OCI-LY3 (cell line): ENCODE measurements around the gene LINS1.

ENCODE experiments used
- H2AFZ ChIP-seq: fragments of 200-600, 300-600 bp; shearing (Covaris generic); 2 replicates; pipeline ENCODE4 v1.6.0; 2014; ENCODE audit warnings: antibody characterized with exemption, low read depth, low read length
- H3K27ac ChIP-seq: fragments of 200-600, 300-600 bp; sonication (generic); 2 replicates; pipeline ENCODE4 v1.5.1; 2014; ENCODE audit warnings: mild to moderate bottlenecking, low read length, moderate library complexity, mixed read lengths
- H3K27me3 ChIP-seq: fragments of 200-600, 300-600 bp; sonication (generic); 2 replicates; pipeline ENCODE4 v1.6.1; 2014; ENCODE audit warnings: low read depth, low read length, mixed read lengths
- H3K36me3 ChIP-seq: fragments of 200-600, 300-600 bp; sonication (generic); replicated peaks from 2 replicates; pipeline ENCODE3; 2014; ENCODE audit warnings: low read depth, low read length, mixed read lengths
- H3K4me1 ChIP-seq: fragments of 300-600, 200-600 bp; sonication (generic); 2 replicates; pipeline ENCODE4 v1.6.1; 2014; ENCODE audit warnings: low read length, mixed read lengths
- H3K4me2 ChIP-seq: fragments of 200-600, 300-600 bp; sonication (generic); 2 replicates; pipeline ENCODE4 v1.6.1; 2014; ENCODE audit warnings: low read length, mixed read lengths
- H3K4me3 ChIP-seq: fragments of 300-600, 200-600 bp; sonication (generic); 2 replicates; pipeline ENCODE4 v1.5.1; 2014; ENCODE audit warnings: antibody characterized with exemption, mild to moderate bottlenecking, low read length, moderate library complexity
- H3K79me2 ChIP-seq: fragments of 300-600, 200-600 bp; shearing (Covaris generic); 2 replicates; pipeline ENCODE4 v1.6.1; 2014; ENCODE audit warnings: mild to moderate bottlenecking, low read length, mixed read lengths
- H3K9ac ChIP-seq: fragments of 300-600, 200-600 bp; shearing (Covaris generic); 2 replicates; pipeline ENCODE4 v1.6.0; 2014; ENCODE audit warnings: mild to moderate bottlenecking, low read length, moderate library complexity
- H3K9me3 ChIP-seq: fragments of 200-600, 300-600 bp; shearing (Covaris generic); 2 replicates; pipeline ENCODE4 v1.6.1; 2014; ENCODE audit warnings: low read length, mixed read lengths; ENCODE audit not compliant: insufficient read depth
- H4K20me1 ChIP-seq: fragments of 200-600, 300-600 bp; sonication (generic); 2 replicates; pipeline ENCODE4 v1.6.1; 2016; ENCODE audit warnings: low read length, mixed read lengths; ENCODE audit not compliant: insufficient read depth
- EZH2phosphoT487 ChIP-seq: fragments of 200-600 bp; shearing (Covaris generic); IDR thresholded peaks from 2 replicates; pipeline ENCODE4 v1.6.1; 2018; ENCODE audit warnings: antibody characterized with exemption, mixed run types, low read depth
- TF ChIP-seq, protein P1 (sequence below): fragments of 200-600, 300-600 bp; sonication (generic); IDR thresholded peaks from 2 replicates; pipeline ENCODE4 v1.5.1; 2014; ENCODE audit warnings: antibody characterized with exemption, low read length, low read depth

LINS1 gene

DNA sequence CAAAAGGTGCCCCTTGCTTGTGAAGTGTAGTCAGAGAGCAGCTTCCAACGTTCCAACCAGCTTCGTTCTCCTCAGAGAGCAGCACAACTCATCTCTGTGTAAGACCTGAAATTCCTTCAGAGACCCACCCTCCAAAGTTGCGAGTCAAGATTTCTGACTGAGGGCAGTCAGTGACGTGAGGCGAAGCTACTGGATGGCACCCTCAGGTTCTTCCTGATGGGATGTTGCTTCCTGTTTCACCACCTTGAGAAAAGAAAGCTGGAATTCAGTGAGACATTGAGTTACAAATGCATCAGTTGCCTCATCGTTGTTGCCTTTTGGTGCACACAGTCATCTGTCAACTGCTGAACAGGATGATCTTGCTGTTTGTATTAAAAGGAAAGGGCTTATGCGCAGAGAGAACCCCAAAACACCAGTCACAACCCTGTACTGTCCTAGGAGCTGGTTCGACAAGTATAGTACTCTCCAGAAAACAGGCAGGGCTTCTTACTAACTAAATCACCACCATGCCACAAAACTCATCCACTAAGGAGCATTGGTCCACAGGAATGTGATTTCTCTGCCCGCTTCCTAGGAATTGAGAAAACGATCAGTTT is 73.1 kb downstream of the LINS1 start, which contains the start of gene CERS3:
Gene CERS3, minus strand, starts transcription at position 118 of the 596 bp plus-strand sequence. CDS start 27,101 bp downstream, outside the sequence.
- Histone ChIP-seq H3K9me3 (no peaks in the 10 kb centered on the region), H3K27me3 (peaks cover 18% of the 10 kb centered on the region), H3K4me1 (no peaks in the 10 kb centered on the region), H3K36me3 (no peaks in the 10 kb centered on the region), H4K20me1 (no peaks in the 10 kb centered on the region), H3K9ac (no peak within 1 kb of the TSS), H3K4me2 (no peak within 1 kb of the TSS), H2AFZ (no peak within 1 kb of the TSS), H3K27ac (no peak within 1 kb of the TSS), H3K79me2 (no peaks in the 10 kb centered on the region), H3K4me3 (no peak within 1 kb of the TSS)
- TF ChIP-seq, protein P1, sequence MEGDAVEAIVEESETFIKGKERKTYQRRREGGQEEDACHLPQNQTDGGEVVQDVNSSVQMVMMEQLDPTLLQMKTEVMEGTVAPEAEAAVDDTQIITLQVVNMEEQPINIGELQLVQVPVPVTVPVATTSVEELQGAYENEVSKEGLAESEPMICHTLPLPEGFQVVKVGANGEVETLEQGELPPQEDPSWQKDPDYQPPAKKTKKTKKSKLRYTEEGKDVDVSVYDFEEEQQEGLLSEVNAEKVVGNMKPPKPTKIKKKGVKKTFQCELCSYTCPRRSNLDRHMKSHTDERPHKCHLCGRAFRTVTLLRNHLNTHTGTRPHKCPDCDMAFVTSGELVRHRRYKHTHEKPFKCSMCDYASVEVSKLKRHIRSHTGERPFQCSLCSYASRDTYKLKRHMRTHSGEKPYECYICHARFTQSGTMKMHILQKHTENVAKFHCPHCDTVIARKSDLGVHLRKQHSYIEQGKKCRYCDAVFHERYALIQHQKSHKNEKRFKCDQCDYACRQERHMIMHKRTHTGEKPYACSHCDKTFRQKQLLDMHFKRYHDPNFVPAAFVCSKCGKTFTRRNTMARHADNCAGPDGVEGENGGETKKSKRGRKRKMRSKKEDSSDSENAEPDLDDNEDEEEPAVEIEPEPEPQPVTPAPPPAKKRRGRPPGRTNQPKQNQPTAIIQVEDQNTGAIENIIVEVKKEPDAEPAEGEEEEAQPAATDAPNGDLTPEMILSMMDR, result no peak
- TF ChIP-seq EZH2phosphoT487, result no peak

DNA sequence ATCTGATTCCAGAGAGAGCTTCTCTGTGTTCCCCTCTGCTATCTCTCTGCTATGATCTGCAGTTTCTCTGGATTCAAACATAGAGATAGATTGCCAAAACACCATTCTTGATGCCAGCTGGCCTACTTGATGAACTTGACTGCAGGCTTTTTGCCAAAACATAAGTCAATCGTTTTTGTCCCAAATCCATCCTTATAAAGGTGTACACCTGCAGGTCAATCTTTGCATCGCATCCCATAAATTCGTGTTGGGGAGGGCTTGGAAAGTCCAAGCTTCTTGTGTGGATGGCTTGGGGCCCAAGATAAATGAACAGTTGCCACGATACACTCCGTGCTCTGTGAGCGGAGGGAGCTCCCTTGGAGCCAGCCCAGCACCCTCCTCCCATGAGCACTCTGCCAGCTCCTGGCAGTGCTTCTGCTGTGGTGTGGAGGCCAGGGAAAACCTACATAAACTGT is 75.9 kb downstream of the LINS1 start:
- TF ChIP-seq, protein P1, result no peak
- H3K9ac ChIP-seq, result no peak overlapping the region
- no peaks in the 10 kb centered on the region for H3K79me2 ChIP-seq
- H3K9me3 ChIP-seq, result no peaks in the 10 kb centered on the region
- no peak overlapping the region for H2AFZ ChIP-seq
- no peaks in the 10 kb centered on the region for H3K36me3 ChIP-seq
- no peaks in the 10 kb centered on the region for H3K4me1 ChIP-seq
- H3K4me2 ChIP-seq, result no peak overlapping the region
- no peak overlapping the region for H3K4me3 ChIP-seq
- H3K27ac ChIP-seq, result no peak overlapping the region
- no peaks in the 10 kb centered on the region for H4K20me1 ChIP-seq
- H3K27me3 ChIP-seq, result peaks cover 7% of the 10 kb centered on the region

DNA sequence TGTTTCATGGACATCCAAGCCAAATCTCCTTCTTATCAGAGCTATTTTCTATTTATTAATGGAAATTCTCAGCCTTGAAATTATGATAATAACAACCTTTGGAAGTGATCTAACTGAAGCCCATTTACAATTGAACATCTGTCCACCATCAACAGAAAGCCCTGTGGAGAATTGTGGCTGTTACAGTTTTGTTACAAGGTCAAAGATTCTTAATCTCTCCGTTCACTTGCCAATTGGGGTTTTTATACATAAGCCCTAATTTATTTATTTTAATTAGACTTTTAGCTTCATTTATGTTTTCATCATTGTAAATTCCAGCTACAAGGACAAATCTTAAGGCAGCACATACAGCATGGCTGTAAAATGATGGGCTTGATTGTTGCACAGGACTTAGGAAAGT is 76.5 kb downstream of the LINS1 start:
- H3K27ac ChIP-seq, result no peak overlapping the region
- H3K36me3 ChIP-seq, result no peaks in the 10 kb centered on the region
- no peak overlapping the region for H2AFZ ChIP-seq
- H3K79me2 ChIP-seq, result no peaks in the 10 kb centered on the region
- H4K20me1 ChIP-seq, result no peaks in the 10 kb centered on the region
- H3K4me3 ChIP-seq, result no peak overlapping the region
- TF ChIP-seq EZH2phosphoT487, result no peak
- TF ChIP-seq, protein P1, result no peak
- H3K9ac ChIP-seq, result no peak overlapping the region
- no peak overlapping the region for H3K4me2 ChIP-seq
- H3K4me1 ChIP-seq, result no peaks in the 10 kb centered on the region
- peaks cover 7% of the 10 kb centered on the region for H3K27me3 ChIP-seq
- H3K9me3 ChIP-seq, result no peaks in the 10 kb centered on the region

DNA sequence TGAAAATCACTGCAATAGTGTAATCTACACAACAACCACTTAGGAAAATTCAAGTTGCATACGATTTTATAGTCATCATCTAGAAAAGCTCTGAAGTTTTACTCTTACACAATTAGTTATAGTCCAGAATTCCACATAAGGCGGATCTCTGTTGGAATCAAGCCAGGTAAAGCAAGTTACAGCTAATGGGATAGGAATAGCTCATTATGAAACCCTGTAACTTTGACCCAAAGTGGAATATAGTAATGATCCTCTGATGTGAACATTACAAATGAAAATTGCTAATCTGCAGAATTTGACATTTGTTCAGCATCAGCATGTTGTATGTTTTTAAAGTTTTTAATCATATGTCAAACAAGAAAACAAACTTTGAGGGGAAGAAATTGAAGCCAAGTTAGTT is 77.7 kb downstream of the LINS1 start:
- no peaks in the 10 kb centered on the region for H3K36me3 ChIP-seq
- no peak overlapping the region for H3K4me2 ChIP-seq
- H3K27me3 ChIP-seq, result 0 out of 2 replicates have a peak, but pooled peaks cover 7% of the 10 kb centered on the region
- H4K20me1 ChIP-seq, result no peaks in the 10 kb centered on the region
- H3K4me3 ChIP-seq, result no peak overlapping the region
- H3K9ac ChIP-seq, result no peak overlapping the region
- H2AFZ ChIP-seq, result no peak overlapping the region
- H3K4me1 ChIP-seq, result no peaks in the 10 kb centered on the region
- no peaks in the 10 kb centered on the region for H3K79me2 ChIP-seq
- no peak overlapping the region for H3K27ac ChIP-seq
- H3K9me3 ChIP-seq, result no peaks in the 10 kb centered on the region
- TF ChIP-seq, protein P1, result no peak
- no peak for TF ChIP-seq EZH2phosphoT487
